GM21423 (cell line): ENCODE results near the gene TMEM256.

Experiments
- ATAC-seq: cut with Tn5 transposase; IDR thresholded peaks from one replicate; pipeline ENCODE4 v1.9.1; 2021; ENCODE audit warnings: mild to moderate bottlenecking, moderate library complexity; ENCODE audit not compliant: unreplicated experiment

The TMEM256 gene

GRCh38 chr17:7431231-7431630 lies 27.3 kb upstream of the TMEM256 start:
- no peak for ATAC-seq

GRCh38 chr17:7429722-7430121 lies 25.8 kb upstream of the TMEM256 start:
- ATAC-seq = no peak

- ATAC-seq = no peak
These were observed 24.7 kb upstream of the TMEM256 start, which contains the start of gene SPEM3 for GRCh38 chr17:7428557-7428956. Gene SPEM3 (plus strand): TSS chr17:7428857. CDS start chr17:7428903, 46 bp downstream.

GRCh38 chr17:7427549-7427948 lies 23.7 kb upstream of the TMEM256 start:
- no peak for ATAC-seq

- ATAC-seq = no peak
These were observed 23.1 kb upstream of the TMEM256 start for GRCh38 chr17:7426896-7427489.

GRCh38 chr17:7426203-7426863 lies 22.4 kb upstream of the TMEM256 start:
- ATAC-seq = no peak

GRCh38 chr17:7425756-7426155 lies 21.9 kb upstream of the TMEM256 start:
- ATAC-seq = no peak

GRCh38 chr17:7425316-7425715 lies 21.4 kb upstream of the TMEM256 start, which contains the start of gene SPEM2:
Gene SPEM2 (plus strand): TSS chr17:7425616. CDS start chr17:7425689, 73 bp downstream.
- ATAC-seq = no peak

- no peak for ATAC-seq
These were observed 19.8 kb upstream of the TMEM256 start for GRCh38 chr17:7423679-7424078.

GRCh38 chr17:7421186-7421585 lies 17.3 kb upstream of the TMEM256 start:
- no peak for ATAC-seq

GRCh38 chr17:7419819-7420610 lies 16.1 kb upstream of the TMEM256 start, which contains the start of gene SPEM1:
Gene SPEM1 (plus strand): TSS chr17:7420324. CDS start chr17:7420385, 61 bp downstream.
- no peak for ATAC-seq

- no peak for ATAC-seq
These were observed 14.7 kb upstream of the TMEM256 start for GRCh38 chr17:7418472-7419152.

- no peak for ATAC-seq
These were observed 13.3 kb upstream of the TMEM256 start for GRCh38 chr17:7417056-7417655.

GRCh38 chr17:7416323-7416722 lies 12.4 kb upstream of the TMEM256 start:
- ATAC-seq = no peak

GRCh38 chr17:7415784-7416183 lies 11.9 kb upstream of the TMEM256 start:
- ATAC-seq = no peak

GRCh38 chr17:7414837-7415236 lies 10.9 kb upstream of the TMEM256 start:
- ATAC-seq = no peak

- ATAC-seq = no peak
These were observed 9.6 kb upstream of the TMEM256 start for GRCh38 chr17:7413346-7413985.

GRCh38 chr17:7411427-7411750 lies 7.5 kb upstream of the TMEM256 start:
- ATAC-seq = no peak

- no peak for ATAC-seq
These were observed 6.9 kb upstream of the TMEM256 start for GRCh38 chr17:7410634-7411426.

- no peak for ATAC-seq
These were observed 5.8 kb upstream of the TMEM256 start for GRCh38 chr17:7409716-7410115.
